ENCODE data around the gene VPS36.
"Not testable (repeated sequence)": the region's sequence is repeated elsewhere in the genome, so short reads cannot be mapped to it uniquely, and the experiment has no call there.

VPS36 gene

GRCh38 chr13:52432456-52432855, 18.0 kb downstream of the VPS36 start:
- DNase-seq = no peak

GRCh38 chr13:52428295-52428694, 22.1 kb downstream of the VPS36 start:
- DNase-seq = no peak

- DNase-seq = no peak
These were observed 29.2 kb downstream of the VPS36 start for GRCh38 chr13:52421216-52421615.

GRCh38 chr13:52419080-52419479, 31.4 kb downstream of the VPS36 start:
- DNase-seq = no peak

GRCh38 chr13:52414963-52415362, 35.5 kb downstream of the VPS36 start:
- no peak for DNase-seq

GRCh38 chr13:52414051-52414450, 36.4 kb downstream of the VPS36 start:
- no peak for DNase-seq

GRCh38 chr13:52412128-52412527, 38.3 kb downstream of the VPS36 start:
- DNase-seq = no peak

- DNase-seq = no peak
These were observed 38.8 kb downstream of the VPS36 start for GRCh38 chr13:52411629-52412028.

- not testable (repeated sequence) for DNase-seq
These were observed 42.3 kb downstream of the VPS36 start for GRCh38 chr13:52408071-52408658.

- not testable (repeated sequence) for DNase-seq
These were observed 43.0 kb downstream of the VPS36 start for GRCh38 chr13:52407436-52407835.

- DNase-seq = no peak
These were observed 43.8 kb downstream of the VPS36 start for GRCh38 chr13:52406629-52407028.

- DNase-seq = no peak
These were observed 44.5 kb downstream of the VPS36 start, which contains the start of gene THSD1 for GRCh38 chr13:52405767-52406494. Gene THSD1 (minus strand): TSS chr13:52406172. CDS start chr13:52402600, 3,572 bp downstream.

GRCh38 chr13:52405369-52405766, 45.1 kb downstream of the VPS36 start:
- DNase-seq = no peak

GRCh38 chr13:52399708-52400107, 50.7 kb downstream of the VPS36 start:
- DNase-seq = no peak

- DNase-seq = no peak
These were observed 51.4 kb downstream of the VPS36 start for GRCh38 chr13:52399046-52399445.

- no peak for DNase-seq
These were observed 54.7 kb downstream of the VPS36 start for GRCh38 chr13:52395704-52396103.

- no peak for DNase-seq
These were observed 55.8 kb downstream of the VPS36 start for GRCh38 chr13:52394586-52394985.

- no peak for DNase-seq
These were observed 56.7 kb downstream of the VPS36 start for GRCh38 chr13:52393572-52394357.

- DNase-seq = no peak
These were observed 62.7 kb downstream of the VPS36 start for GRCh38 chr13:52387721-52388120.

GRCh38 chr13:52385870-52386269, 64.6 kb downstream of the VPS36 start:
- no peak for DNase-seq

GRCh38 chr13:52383366-52383765, 67.1 kb downstream of the VPS36 start:
- no peak for DNase-seq

- DNase-seq = no peak
These were observed 72.1 kb downstream of the VPS36 start for GRCh38 chr13:52378312-52378711.

GRCh38 chr13:52377898-52378297, 72.5 kb downstream of the VPS36 start:
- DNase-seq = no peak

- no peak for DNase-seq
These were observed 75.5 kb downstream of the VPS36 start for GRCh38 chr13:52374873-52375411.
